K562 (cell line): ENCODE data around the gene PLK1. TPM values are rescaled to one million over a fixed set of nuclear protein-coding genes. Genes with fewer than 3 reads are reported as not detected.
A peak's percentile ranks its signal among the peaks of the same experiment; 100 is the strongest.

Experiments used
- ATAC-seq: fragments of 200-7000 bp; cut with Tn5 transposase; 3 replicates; pipeline ENCODE4 v1.9.1; 2020; ENCODE audit warnings: moderate library complexity
- BruUV-seq: library from RNA; stranded (reverse); fragments of 400-500 nt; replicated peaks from 2 replicates; lab custom pipeline; 2021; lab: Mats Ljungman, UMichigan
- CTCF ChIA-PET: fragments of 300-600 bp; formaldehyde crosslinking; extraction: SDS; loops from one replicate; lab custom pipeline; 2021; ENCODE audit warnings: low intra/inter-chr PET ratio; lab: Yijun Ruan, JAX
- POLR2A ChIA-PET: fragments of 300-600, 350-650 bp; sonication (Branson Sonifier 250); formaldehyde crosslinking; extraction: SDS; loops from one replicate; lab custom pipeline; 2021; ENCODE audit warnings: antibody characterized with exemption, inconsistent platforms; lab: Yijun Ruan, JAX
- DNase-seq, 4 experiments: peaks; one replicate each; pipeline versions ENCODE4 v3.0.0 to v3.0.0-alpha.2; 2011 to 2018; ENCODE audit warnings: low spot score in 3 of 4, mixed read lengths in 3 of 4; ENCODE audit errors: extremely low read depth in 1 of 4
- FAIRE-seq: peaks from 2 replicates; lab custom pipeline; 2011; peaks lifted over from hg19 to GRCh38; lab: Jason Lieb, UNC
- H2AFZ ChIP-seq: 2 replicates; pipeline ENCODE4 v1.6.0; 2011; ENCODE audit warnings: low read depth, low read length, control low read depth, inconsistent platforms
- H3K27ac ChIP-seq: fragments of 200-600 bp; 3 replicates; pipeline ENCODE4 v1.8.0; 2011; ENCODE audit warnings: low read depth, mild to moderate bottlenecking, control low read depth, inconsistent platforms, low read length, moderate library complexity, mixed read lengths; ENCODE audit errors: extremely low read depth
- H3K27me3 ChIP-seq, 2 experiments: fragments of 300-600 bp in 1 of 2; 2 replicates in 1 of 2; 3 replicates in 1 of 2; pipeline versions ENCODE4 v1.6.0 to v1.8.0; 2011; ENCODE audit warnings: inconsistent platforms in 2 of 2, low read length in 2 of 2, mild to moderate bottlenecking in 1 of 2, mixed read lengths in 1 of 2, moderate library complexity in 1 of 2; ENCODE audit not compliant: control insufficient read depth in 2 of 2, insufficient read depth in 2 of 2
- H3K36me3 ChIP-seq: fragments of 300-600 bp; 3 replicates; pipeline ENCODE4 v1.8.0; 2011; ENCODE audit warnings: mild to moderate bottlenecking, low read length, inconsistent platforms; ENCODE audit not compliant: control insufficient read depth, insufficient read depth
- H3K4me1 ChIP-seq, 2 experiments: fragments of 200-600 bp in 1 of 2; replicated peaks in 1 of 2; 2 replicates in 1 of 2; 3 replicates in 1 of 2; pipeline versions ENCODE4 v1.5.1 to v1.8.0; 2011; ENCODE audit warnings: inconsistent platforms in 2 of 2, low read length in 2 of 2, mild to moderate bottlenecking in 1 of 2, mixed read lengths in 1 of 2, moderate library complexity in 1 of 2; ENCODE audit not compliant: control insufficient read depth in 2 of 2, insufficient read depth in 2 of 2
- H3K4me2 ChIP-seq: 2 replicates; pipeline ENCODE4 v1.6.1; 2011; ENCODE audit warnings: low read length, control low read depth, inconsistent platforms, mixed read lengths; ENCODE audit not compliant: insufficient read depth
- H3K4me3 ChIP-seq: fragments of 200-600 bp; sonication (generic), shearing (Covaris generic); 2 replicates; pipeline ENCODE4 v1.5.1; 2016; ENCODE audit warnings: control low read depth, inconsistent platforms
- H3K79me2 ChIP-seq: fragments of 200-600 bp; 3 replicates; pipeline ENCODE4 v1.8.0; 2011; ENCODE audit warnings: low read length, inconsistent platforms; ENCODE audit not compliant: control insufficient read depth, insufficient read depth
- H3K9ac ChIP-seq, 2 experiments: 2 replicates each; pipeline versions ENCODE4 v1.6.0 to v1.6.1; 2011; ENCODE audit warnings: low read depth in 2 of 2, low read length in 2 of 2, control low read depth in 1 of 2, inconsistent platforms in 1 of 2, mild to moderate bottlenecking in 1 of 2, mixed read lengths in 1 of 2; ENCODE audit not compliant: insufficient read depth in 1 of 2
- H3K9me1 ChIP-seq: one replicate; pipeline ENCODE4 v1.6.0; 2011; ENCODE audit warnings: inconsistent platforms, mild to moderate bottlenecking, low read length, moderate library complexity; ENCODE audit not compliant: control insufficient read depth, insufficient read depth
- H3K9me3 ChIP-seq: replicated peaks from 2 replicates; pipeline ENCODE4 v1.5.1; 2011; ENCODE audit warnings: low read depth, low read length, inconsistent platforms; ENCODE audit not compliant: control insufficient read depth, insufficient read depth
- H4K20me1 ChIP-seq: replicated peaks from 2 replicates; pipeline ENCODE4 v1.6.1; 2011; ENCODE audit warnings: low read length, inconsistent platforms, mixed read lengths; ENCODE audit not compliant: control insufficient read depth, insufficient read depth
- BMI1 ChIP-seq: fragments of 150-350 bp; IDR thresholded peaks from 2 replicates; pipeline ENCODE4 v1.6.1; 2014; ENCODE audit warnings: low read length
- NFIC ChIP-seq: fragments of 450-650 bp; IDR thresholded peaks from 2 replicates; pipeline ENCODE4 v1.6.1; 2017; ENCODE audit warnings: mild to moderate bottlenecking, inconsistent platforms
- SAP30 ChIP-seq: fragments of 200-600 bp; sonication (generic); IDR thresholded peaks from 2 replicates; pipeline ENCODE4 v1.6.1; 2012; ENCODE audit warnings: borderline replicate concordance, low read depth, mild to moderate bottlenecking, moderate library complexity, low read length, control low read depth, inconsistent platforms; ENCODE audit not compliant: insufficient read depth, poor library complexity, severe bottlenecking
- TOE1 ChIP-seq, 2 experiments: fragments of 450-650 bp in 1 of 2; sonication (generic) in 1 of 2; formaldehyde crosslinking in 1 of 2; IDR thresholded peaks; 2 replicates each; pipeline versions ENCODE4 v1.7.1 to v1.8.0; 2016 to 2022; ENCODE audit warnings: borderline replicate concordance in 2 of 2, mild to moderate bottlenecking in 2 of 2, antibody characterized with exemption in 1 of 2, inconsistent platforms in 1 of 2, low read depth in 1 of 2, missing genetic modification reagents in 1 of 2, moderate library complexity in 1 of 2
- ZC3H11A ChIP-seq: IDR thresholded peaks from 2 replicates; pipeline ENCODE4 v1.6.1; 2012; ENCODE audit warnings: low read depth, low read length, improper control_type of control experiment
- ZEB2 ChIP-seq: fragments of 450-650 bp; IDR thresholded peaks from 2 replicates; pipeline ENCODE4 v1.6.1; 2016
- ZNF707 ChIP-seq: fragments of 250-450 bp; sonication (Bioruptor Pico); conservative IDR thresholded peaks from 2 replicates; pipeline ENCODE4 v1.8.0; 2022; ENCODE audit warnings: inconsistent platforms, mild to moderate bottlenecking, moderate library complexity
- ZZZ3 ChIP-seq: fragments of 450-650 bp; IDR thresholded peaks from 2 replicates; pipeline ENCODE4 v1.6.1; 2016; ENCODE audit warnings: antibody characterized with exemption, mild to moderate bottlenecking, moderate library complexity
- WGBS: fragments of 100-300 bp; shearing (Covaris generic); methylation state at CpG from one replicate; pipeline ENCODE4 v1.1.6; 2016; ENCODE audit warnings: low coverage, mixed read lengths; ENCODE audit not compliant: insufficient coverage; ENCODE audit errors: missing lambda C conversion rate; 5-methylcytosine and 5-hydroxymethylcytosine counted together
- in situ Hi-C: fragments of 300-500 bp; cut with MboI; formaldehyde crosslinking; loops from 4 replicates; pipeline ENCODE4 v1.15.0; 2018; ENCODE audit warnings: inconsistent platforms, mixed read lengths
- intact Hi-C: fragments of 100-400 bp; cut with micrococcal nuclease; formaldehyde crosslinking; loops from 2 replicates; pipeline ENCODE4 v1.14.2; 2022
- polyA plus RNA-seq, 8 experiments: library from polyadenylated mRNA; depleted of rRNA in 4 of 8; stranded (reverse) in 5 of 8; unstranded in 3 of 8; fragments of >200 nt; fragmentation: Nextera tagmentation in 2 of 8; fragmentation: Illumina TruSeq in 1 of 8; extraction: Ambion mirVana in 2 of 8; extraction: Trizol in 1 of 8; gene quantifications; 2 replicates each; pipeline versions ENCODE4 v1.2.1 to v1.2.3, GENCODE V29; 2011 to 2014; ENCODE audit warnings: inconsistent platforms in 1 of 8, missing spikeins in 1 of 8
- total RNA-seq, 7 experiments: library from RNA; depleted of rRNA in 6 of 7; stranded (reverse); fragments of >200 nt in 6 of 7; fragmentation: Illumina TruSeq in 2 of 7; extraction: Trizol in 2 of 7; gene quantifications; 2 replicates each; pipeline versions ENCODE4 v1.2.1 to v1.2.3, GENCODE V29; 2011 to 2021; ENCODE audit warnings: low replicate concordance in 1 of 7

The PLK1 gene
- total and polyA plus RNA-seq, 9 of the 15 experiments (the other 6 are each of a cell fraction or from before 2014, with no cell fraction given) = 13.6 to 212 (median 45.5) TPM

GRCh38 chr16:23683487-23683886 is 4.8 kb downstream of the PLK1 start:
- H3K79me2 ChIP-seq = peaks cover 54% of the 10 kb centered on the region
- H3K36me3 ChIP-seq = peaks cover 91% of the 10 kb centered on the region
- H3K27ac ChIP-seq = no peak overlapping the region; the same call in 2 of the 3 replicates
- POLR2A ChIA-PET = interaction anchor here (0.6 to 8.7 kb wide), 9 partner anchors 10 to 449 kb away, joined by 3 to 56 read pairs (median 4); partner anchors contain the start of genes DCTN5 and PALB2
- no peak overlapping the region for H3K4me2 ChIP-seq
- no peaks in the 10 kb centered on the region for H3K9me1 ChIP-seq
- H3K4me1 ChIP-seq = peaks cover 15 to 20% of the 10 kb centered on the region in 2 experiments; a peak in 4 of 5 replicates
- BruUV-seq = no TSS peak
- FAIRE-seq (no peak), DNase-seq (no peak), ATAC-seq (no peak)
- WGBS = 95% methylated on average over 3 of the region's 3 CpGs
- CTCF ChIA-PET = no interaction called here
- peaks cover 18% of the 10 kb centered on the region for H4K20me1 ChIP-seq
- in situ Hi-C loops = no loop called here
- H3K4me3 ChIP-seq = no peak overlapping the region
- no peak overlapping the region for H3K9ac ChIP-seq
- H3K9me3 ChIP-seq = no peaks in the 10 kb centered on the region
- H3K27me3 ChIP-seq = no peaks in the 10 kb centered on the region
- H2AFZ ChIP-seq = no peak overlapping the region
- TF ChIP-seq ZEB2 = no peak
- TF ChIP-seq SAP30 = no peak
- TF ChIP-seq BMI1 = no peak
- TF ChIP-seq TOE1 (IDR thresholded peaks at IDR 0.05; ENCODE audit: borderline replicate concordance) = no peak
- TF ChIP-seq TOE1 (CRISPR knock-in tag; IDR thresholded peaks at IDR 0.05; ENCODE audit: borderline replicate concordance, low read depth) = no peak
- TF ChIP-seq ZNF707 (CRISPR knock-in tag) = no peak
- no peak for TF ChIP-seq ZZZ3
- TF ChIP-seq ZC3H11A = no peak
- TF ChIP-seq NFIC = peak; percentile 48
- intact Hi-C loops = no loop called here
